GM23248 (cell line): ENCODE measurements around the gene RBM15. TPM values are rescaled to one million over a fixed set of nuclear protein-coding genes. Genes with fewer than 3 reads are reported as not detected.

Source experiments
- DNase-seq: peaks from one replicate; pipeline ENCODE4 v3.0.0-alpha.2; 2015
- H2AFZ ChIP-seq: fragments of 200-600 bp; sonication (generic); 2 replicates; pipeline ENCODE4 v1.6.1; 2016; ENCODE audit warnings: antibody characterized with exemption
- H3F3A ChIP-seq: fragments of 200-600 bp; sonication (generic); 2 replicates; pipeline ENCODE4 v1.6.1; 2016; ENCODE audit warnings: mild to moderate bottlenecking, antibody characterized with exemption, mixed run types; ENCODE audit not compliant: insufficient read depth
- H3K27ac ChIP-seq: fragments of 200-600 bp; sonication (generic); 2 replicates; pipeline ENCODE4 v1.5.1; 2016; ENCODE audit warnings: mild to moderate bottlenecking
- H3K27me3 ChIP-seq: fragments of 200-600 bp; sonication (generic); replicated peaks from 2 replicates; pipeline ENCODE4 v1.6.1; 2016; ENCODE audit warnings: mild to moderate bottlenecking; ENCODE audit not compliant: insufficient read depth
- H3K36me3 ChIP-seq: fragments of 200-600 bp; sonication (generic); 2 replicates; pipeline ENCODE4 v1.6.1; 2016; ENCODE audit warnings: low read depth, mild to moderate bottlenecking
- H3K4me1 ChIP-seq: fragments of 200-600 bp; sonication (generic); 2 replicates; pipeline ENCODE4 v1.6.1; 2016; ENCODE audit warnings: mild to moderate bottlenecking; ENCODE audit not compliant: insufficient read depth
- H3K4me2 ChIP-seq: fragments of 200-600 bp; sonication (generic); one replicate; pipeline ENCODE4 v1.6.1; 2016; ENCODE audit warnings: mild to moderate bottlenecking; ENCODE audit not compliant: unreplicated experiment
- H3K4me3 ChIP-seq: fragments of 200-600 bp; sonication (generic); 2 replicates; pipeline ENCODE4 v1.5.1; 2016; ENCODE audit warnings: mild to moderate bottlenecking
- H3K79me2 ChIP-seq: fragments of 200-600 bp; sonication (generic); 2 replicates; pipeline ENCODE4 v1.6.1; 2016; ENCODE audit warnings: mild to moderate bottlenecking; ENCODE audit not compliant: insufficient read depth
- H3K9ac ChIP-seq: fragments of 200-600 bp; sonication (generic); 2 replicates; pipeline ENCODE4 v1.6.1; 2016; ENCODE audit warnings: mild to moderate bottlenecking
- H3K9me2 ChIP-seq: fragments of 200-600 bp; sonication (generic); 2 replicates; pipeline ENCODE4 v1.6.1; 2016; ENCODE audit warnings: mixed run types, mild to moderate bottlenecking, moderate library complexity; ENCODE audit not compliant: insufficient read depth
- H3K9me3 ChIP-seq: fragments of 200-600 bp; sonication (generic); one replicate; pipeline ENCODE4 v1.6.1; 2017; ENCODE audit warnings: low read depth
- H4K20me1 ChIP-seq: fragments of 200-600 bp; sonication (generic); 2 replicates; pipeline ENCODE4 v1.6.0; 2016; ENCODE audit not compliant: insufficient read depth
- EZH2 ChIP-seq: fragments of 200-600 bp; sonication (generic); IDR thresholded peaks from 2 replicates; pipeline ENCODE4 v1.6.1; 2018; ENCODE audit warnings: antibody characterized with exemption, mild to moderate bottlenecking; ENCODE audit not compliant: insufficient read depth, poor library complexity, severe bottlenecking
- EZH2phosphoT487 ChIP-seq: fragments of 200-600 bp; sonication (generic); IDR thresholded peaks from 2 replicates; pipeline ENCODE4 v1.6.1; 2018; ENCODE audit warnings: antibody characterized with exemption, moderate library complexity, mild to moderate bottlenecking, low read depth; ENCODE audit not compliant: insufficient read depth
- WGBS, 2 experiments: methylation state at CpG; one replicate each; pipeline ENCODE4 v1.1.6; 2015 to 2017; ENCODE audit warnings: low lambda C conversion rate in 2 of 2, low coverage in 1 of 2; ENCODE audit errors: missing lambda C conversion rate in 2 of 2; 5-methylcytosine and 5-hydroxymethylcytosine counted together
- in situ Hi-C: fragments of 300-500 bp; cut with MboI; formaldehyde crosslinking; loops from 2 replicates; pipeline ENCODE4 v1.15.0; 2020
- polyA plus RNA-seq: library from polyadenylated mRNA; unstranded; fragments of >200 nt; fragmentation: Nextera tagmentation; extraction: Ambion mirVana; gene quantifications from 2 replicates; pipeline ENCODE4 v1.2.1, GENCODE V29; 2016
- total RNA-seq: library from RNA; depleted of rRNA; stranded (reverse); fragments of >200 nt; shearing (Covaris generic); gene quantifications from 2 replicates; pipeline ENCODE4 v1.2.3, GENCODE V29; 2014

Gene RBM15
- total and polyA plus RNA-seq, 2 experiments from 2014 or later, result 6.4 to 22.5 TPM

GRCh38 chr1:110321846-110322245 lies 17.3 kb upstream of the RBM15 start:
- 65 to 67% methylated on average over 4 of the region's 4 CpGs for WGBS, 2 experiments
- TF ChIP-seq EZH2 (no peak), EZH2phosphoT487 (no peak)
- no peaks in the 10 kb centered on the region for H3F3A ChIP-seq
- no peak overlapping the region for H3K4me3 ChIP-seq
- H3K4me2 ChIP-seq, result no peak overlapping the region
- H3K79me2 ChIP-seq, result no peaks in the 10 kb centered on the region
- no peak overlapping the region for H2AFZ ChIP-seq
- no peak overlapping the region for H3K27ac ChIP-seq
- no peaks in the 10 kb centered on the region for H3K27me3 ChIP-seq
- no peaks in the 10 kb centered on the region for H4K20me1 ChIP-seq
- in situ Hi-C loops, result no loop called here
- H3K4me1 ChIP-seq, result no peaks in the 10 kb centered on the region
- no peak for DNase-seq
- H3K9me2 ChIP-seq, result no peaks in the 10 kb centered on the region
- no peaks in the 10 kb centered on the region for H3K9me3 ChIP-seq
- no peaks in the 10 kb centered on the region for H3K36me3 ChIP-seq
- no peak overlapping the region for H3K9ac ChIP-seq

GRCh38 chr1:110324667-110325066 lies 14.5 kb upstream of the RBM15 start:
- no peak overlapping the region for H3K9ac ChIP-seq

GRCh38 chr1:110326826-110327225 lies 12.4 kb upstream of the RBM15 start:
- WGBS, 2 experiments, result 0 to 6% methylated on average over 1 of the region's 1 CpG
- Histone ChIP-seq H3K36me3 (no peaks in the 10 kb centered on the region), H3K27me3 (no peaks in the 10 kb centered on the region), H2AFZ (no peak overlapping the region), H3F3A (no peaks in the 10 kb centered on the region), H3K9me3 (no peaks in the 10 kb centered on the region), H4K20me1 (no peaks in the 10 kb centered on the region), H3K9ac (no peak overlapping the region), H3K4me1 (no peaks in the 10 kb centered on the region), H3K27ac (no peak overlapping the region), H3K4me2 (no peak overlapping the region), H3K79me2 (no peaks in the 10 kb centered on the region), H3K4me3 (no peak overlapping the region), H3K9me2 (no peaks in the 10 kb centered on the region)
- no peak for TF ChIP-seq EZH2phosphoT487
- DNase-seq, result no peak
- in situ Hi-C loops, result loop anchor here (5.0 kb wide), 1 partner anchor 135 kb away; no protein-coding TSS in a partner anchor

More at GRCh38 chr1:110324667-110325066, 14.5 kb upstream of the RBM15 start:
- Histone ChIP-seq H3K27ac (no peak overlapping the region), H3F3A (no peaks in the 10 kb centered on the region), H3K9me3 (no peaks in the 10 kb centered on the region), H3K79me2 (no peaks in the 10 kb centered on the region), H3K4me3 (no peak overlapping the region), H3K4me2 (no peak overlapping the region), H4K20me1 (no peaks in the 10 kb centered on the region), H3K27me3 (no peaks in the 10 kb centered on the region), H3K4me1 (no peaks in the 10 kb centered on the region), H3K36me3 (no peaks in the 10 kb centered on the region), H2AFZ (no peak overlapping the region), H3K9me2 (no peaks in the 10 kb centered on the region)
- in situ Hi-C loops, result loop anchor here (5.0 kb wide), 1 partner anchor 138 kb away; no protein-coding TSS in a partner anchor
- WGBS, 2 experiments, result 85 to 88% methylated on average over 1 of the region's 1 CpG
- DNase-seq, result no peak
- TF ChIP-seq EZH2phosphoT487 (no peak), EZH2 (no peak)

- Histone ChIP-seq H3K27ac (no peak overlapping the region), H3K9ac (no peak overlapping the region), H3F3A (no peaks in the 10 kb centered on the region), H3K36me3 (no peaks in the 10 kb centered on the region), H3K27me3 (no peaks in the 10 kb centered on the region), H3K9me3 (no peaks in the 10 kb centered on the region), H3K79me2 (no peaks in the 10 kb centered on the region), H2AFZ (no peak overlapping the region), H3K4me1 (no peaks in the 10 kb centered on the region), H3K4me3 (no peak overlapping the region), H3K4me2 (no peak overlapping the region), H4K20me1 (no peaks in the 10 kb centered on the region), H3K9me2 (no peaks in the 10 kb centered on the region)
- in situ Hi-C loops, result loop anchor here (5.0 kb wide), 1 partner anchor 134 kb away; no protein-coding TSS in a partner anchor
- no peak for DNase-seq
- TF ChIP-seq EZH2phosphoT487 (no peak), EZH2 (no peak)
Observed at GRCh38 chr1:110328274-110328673, 10.9 kb upstream of the RBM15 start.

- Histone ChIP-seq H3K4me3 (no peak overlapping the region), H3K36me3 (no peaks in the 10 kb centered on the region), H3K79me2 (no peaks in the 10 kb centered on the region), H3K9ac (no peak overlapping the region), H3K9me3 (no peaks in the 10 kb centered on the region), H3K27me3 (no peaks in the 10 kb centered on the region), H3K4me2 (no peak overlapping the region), H3K27ac (no peak overlapping the region), H3F3A (no peaks in the 10 kb centered on the region), H4K20me1 (no peaks in the 10 kb centered on the region), H2AFZ (no peak overlapping the region), H3K9me2 (no peaks in the 10 kb centered on the region), H3K4me1 (no peaks in the 10 kb centered on the region)
- in situ Hi-C loops, result loop anchor here (5.0 kb wide), 1 partner anchor 134 kb away; no protein-coding TSS in a partner anchor
- no peak for DNase-seq
- TF ChIP-seq EZH2, result no peak
- no peak for TF ChIP-seq EZH2phosphoT487
- WGBS, 2 experiments, result 91 to 98% methylated on average over 3 of the region's 3 CpGs
Observed at GRCh38 chr1:110328700-110329099, 10.5 kb upstream of the RBM15 start.
